ENCODE results near the gene ZNF580.

Gene ZNF580, protein sequence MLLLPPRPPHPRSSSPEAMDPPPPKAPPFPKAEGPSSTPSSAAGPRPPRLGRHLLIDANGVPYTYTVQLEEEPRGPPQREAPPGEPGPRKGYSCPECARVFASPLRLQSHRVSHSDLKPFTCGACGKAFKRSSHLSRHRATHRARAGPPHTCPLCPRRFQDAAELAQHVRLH

GRCh38 chr19:55640577-55641425, at the start of gene ZNF580:
Gene ZNF580 (plus strand): TSS chr19:55641002. CDS start chr19:55642509, 1,507 bp downstream.
- peak; percentile 47 to 51 for DNase-seq (ENCODE audit: low read depth in 1 of 2, low spot score in 1 of 2)

GRCh38 chr19:55591555-55591954, 49.2 kb upstream of the ZNF580 start:
- no peak for DNase-seq (ENCODE audit: low read depth in 1 of 2, low spot score in 1 of 2)

- no peak for DNase-seq (ENCODE audit: low read depth in 1 of 2, low spot score in 1 of 2)
Observed at GRCh38 chr19:55592391-55593090, 48.3 kb upstream of the ZNF580 start.

GRCh38 chr19:55593096-55593772, 47.6 kb upstream of the ZNF580 start:
- DNase-seq (ENCODE audit: low read depth in 1 of 2, low spot score in 1 of 2), result no peak

DNA sequence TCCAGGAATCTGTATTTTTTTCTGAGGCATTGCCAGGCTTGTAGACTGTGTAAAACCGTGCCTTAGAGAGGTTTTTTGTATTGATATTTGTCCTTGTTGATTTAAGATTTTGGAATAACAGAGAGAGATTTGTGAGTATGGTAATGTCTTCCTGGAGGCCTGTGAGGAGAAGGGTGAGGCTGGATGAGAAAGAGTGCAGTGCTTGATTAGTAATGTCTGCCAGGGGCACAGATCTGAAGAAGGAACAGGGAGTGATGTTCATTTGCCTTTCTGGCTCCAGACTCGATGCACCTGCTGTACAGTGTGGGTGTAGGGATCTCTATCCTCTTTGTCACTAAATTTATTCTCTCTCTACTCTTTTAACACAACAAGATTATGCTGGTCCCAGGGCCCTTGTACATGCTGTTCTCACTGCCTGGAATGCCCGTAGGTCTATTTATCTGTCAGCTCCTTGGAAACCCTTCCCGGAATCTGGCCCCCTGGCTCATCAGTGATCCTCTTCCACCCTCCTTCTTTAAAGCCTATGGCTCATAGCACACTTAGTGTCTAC, 45.7 kb upstream of the ZNF580 start:
- no peak for DNase-seq (ENCODE audit: low read depth in 1 of 2, low spot score in 1 of 2)

GRCh38 chr19:55596304-55596703, 44.5 kb upstream of the ZNF580 start:
- DNase-seq (ENCODE audit: low read depth in 1 of 2, low spot score in 1 of 2), result no peak

DNA sequence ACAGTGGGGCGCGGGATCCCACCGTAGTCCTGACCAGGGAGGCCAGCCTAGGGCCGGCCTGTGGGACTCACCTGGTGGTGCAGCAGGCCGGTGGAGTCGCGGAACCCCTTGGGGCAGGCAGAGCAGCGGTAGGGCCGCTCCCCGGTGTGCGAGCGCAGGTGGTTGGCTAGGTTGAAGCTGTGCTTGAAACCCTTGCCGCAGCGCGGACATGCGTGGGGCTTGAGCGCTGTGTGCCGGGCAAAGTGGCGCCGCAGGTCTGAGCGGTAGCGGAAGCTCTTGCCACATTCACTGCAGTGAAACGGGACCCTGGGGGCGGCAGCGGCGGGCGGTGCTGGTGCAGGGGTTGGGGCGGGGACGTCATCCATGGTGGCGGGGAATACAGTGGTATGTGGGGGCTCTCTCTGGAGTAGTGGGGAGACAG, 43.3 kb upstream of the ZNF580 start:
- DNase-seq (ENCODE audit: low read depth in 1 of 2, low spot score in 1 of 2), result no peak

GRCh38 chr19:55598034-55598433, 42.8 kb upstream of the ZNF580 start:
- no peak for DNase-seq (ENCODE audit: low read depth in 1 of 2, low spot score in 1 of 2)

DNA sequence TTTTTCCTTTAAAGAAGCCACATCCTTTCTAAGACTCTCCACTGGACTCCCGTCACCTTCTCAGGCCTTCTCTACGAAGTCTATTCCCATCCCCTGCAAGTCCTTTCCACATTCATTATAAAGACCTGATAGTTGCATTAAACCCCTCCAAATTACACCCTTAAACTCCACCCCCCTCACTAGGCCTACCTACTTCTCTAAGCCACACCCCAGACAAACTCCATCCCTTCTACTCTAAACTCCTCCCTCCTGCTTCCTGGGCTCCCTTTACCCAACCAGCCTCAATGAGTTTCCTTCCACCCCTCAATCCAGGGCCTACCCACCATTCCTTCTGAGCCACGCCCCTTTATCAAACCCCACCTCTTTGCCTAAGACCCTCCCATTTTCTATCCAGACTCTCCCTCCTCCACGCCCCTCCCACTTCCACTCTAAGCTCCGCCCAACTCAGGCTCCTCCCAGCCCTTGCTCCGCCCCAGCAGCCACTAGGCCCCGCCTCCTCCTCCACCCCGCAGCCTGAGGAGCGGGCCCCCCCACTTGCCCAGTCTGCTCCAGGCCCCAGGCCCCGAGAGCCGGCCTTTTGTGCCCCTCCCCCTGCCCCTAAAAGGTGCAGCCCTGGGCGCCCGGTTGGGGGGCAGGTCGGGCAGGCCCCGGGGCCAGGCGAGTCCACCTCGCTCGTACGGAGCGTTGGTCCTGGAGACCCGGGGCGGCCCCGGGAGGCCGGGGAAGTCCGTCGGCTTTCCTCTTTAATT, 41.9 kb upstream of the ZNF580 start:
- peak; percentile 91 to 96 for DNase-seq (ENCODE audit: low read depth in 1 of 2, low spot score in 1 of 2)

- DNase-seq (ENCODE audit: low read depth in 1 of 2, low spot score in 1 of 2), result peak; percentile 93 to 97
Observed at GRCh38 chr19:55599468-55599841, 41.3 kb upstream of the ZNF580 start, which contains the start of gene FIZ1. Gene FIZ1 (minus strand): TSS chr19:55599517. CDS start chr19:55597865, 1,652 bp downstream.

- peak; percentile 70 to 76 for DNase-seq (ENCODE audit: low read depth in 1 of 2, low spot score in 1 of 2)
Observed at GRCh38 chr19:55599842-55600661, 40.8 kb upstream of the ZNF580 start, which contains the start of gene ZNF524. Gene ZNF524 (plus strand): TSS chr19:55600288. CDS start chr19:55602113, 1,825 bp downstream.

- no peak for DNase-seq (ENCODE audit: low read depth in 1 of 2, low spot score in 1 of 2)
Observed at GRCh38 chr19:55600662-55601028, 40.2 kb upstream of the ZNF580 start.

- DNase-seq (ENCODE audit: low read depth in 1 of 2, low spot score in 1 of 2), result no peak
Observed at GRCh38 chr19:55601084-55601483, 39.7 kb upstream of the ZNF580 start.

DNA sequence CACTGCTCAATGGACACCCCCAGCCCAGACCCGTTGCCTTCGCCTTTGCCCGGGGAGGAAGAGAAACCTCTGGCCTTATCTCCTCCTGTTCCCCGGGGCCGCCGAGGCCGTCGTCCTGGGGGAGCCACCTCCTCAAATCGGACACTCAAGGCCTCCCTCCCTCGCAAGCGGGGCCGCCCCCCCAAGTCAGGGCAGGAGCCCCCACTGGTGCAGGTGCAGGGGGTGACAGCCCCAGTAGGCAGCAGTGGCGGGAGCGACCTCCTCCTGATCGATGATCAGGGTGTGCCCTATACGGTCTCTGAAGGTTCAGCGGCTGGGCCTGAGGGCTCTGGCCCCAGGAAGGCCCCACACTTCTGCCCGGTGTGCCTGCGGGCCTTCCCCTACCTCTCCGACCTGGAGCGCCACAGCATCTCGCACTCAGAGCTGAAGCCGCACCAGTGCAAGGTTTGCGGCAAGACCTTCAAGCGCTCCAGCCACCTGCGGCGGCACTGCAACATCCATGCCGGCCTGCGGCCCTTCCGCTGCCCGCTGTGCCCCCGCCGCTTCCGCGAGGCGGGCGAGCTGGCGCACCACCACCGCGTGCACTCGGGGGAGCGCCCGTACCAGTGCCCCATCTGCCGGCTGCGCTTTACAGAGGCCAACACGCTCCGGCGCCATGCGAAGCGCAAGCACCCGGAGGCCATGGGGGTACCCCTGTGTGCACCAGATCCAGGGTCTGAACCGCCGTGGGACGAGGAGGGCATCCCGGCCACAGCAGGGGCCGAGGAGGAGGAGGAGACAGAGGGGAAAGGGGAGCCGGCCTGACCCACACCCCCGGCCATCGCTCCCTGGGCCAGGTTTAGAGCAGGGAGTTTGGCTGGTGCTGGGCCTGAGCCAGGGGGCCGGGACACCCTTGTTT, 38.4 kb upstream of the ZNF580 start:
- DNase-seq (ENCODE audit: low read depth in 1 of 2, low spot score in 1 of 2), result no peak

DNA sequence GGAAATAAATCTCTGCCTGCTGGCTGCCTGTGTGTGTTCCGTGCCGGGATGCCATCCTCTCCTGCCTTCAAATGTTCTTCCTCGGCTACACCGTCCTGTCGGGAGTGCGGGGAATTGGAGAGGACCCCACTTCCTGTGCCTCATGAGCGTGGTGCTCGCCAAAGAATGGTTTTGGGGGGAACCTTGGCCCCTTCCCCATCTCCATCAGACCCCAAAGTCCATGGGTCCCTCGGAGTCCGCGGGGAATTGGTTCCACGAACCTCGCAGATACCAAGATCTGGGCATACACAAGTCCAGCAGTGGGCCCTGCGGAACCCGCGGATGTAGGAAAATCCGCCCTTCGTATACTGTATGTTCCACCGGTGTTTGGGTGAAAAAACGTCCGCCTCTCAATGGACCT, 37.7 kb upstream of the ZNF580 start:
- DNase-seq (ENCODE audit: low read depth in 1 of 2, low spot score in 1 of 2), result no peak

GRCh38 chr19:55603581-55604292, 37.1 kb upstream of the ZNF580 start:
- DNase-seq (ENCODE audit: low read depth in 1 of 2, low spot score in 1 of 2), result no peak

- DNase-seq (ENCODE audit: low read depth in 1 of 2, low spot score in 1 of 2), result peak; percentile 98 to 99
Observed at GRCh38 chr19:55605207-55605636, 35.6 kb upstream of the ZNF580 start.
